ENCODE measurements around the gene APBA2. TPM values are rescaled to one million over a fixed set of nuclear protein-coding genes. Genes with fewer than 3 reads are reported as not detected.

Gene APBA2
- total RNA-seq, 1 experiment from 2014 or later: 11.2 TPM

- Mint-ChIP-seq H3K4me1 (peaks cover 8% of the 10 kb centered on the region), H3K36me3 (peaks cover 17% of the 10 kb centered on the region), H3K4me3 (no peak overlapping the region), H3K27ac (no peak overlapping the region), H3K9me3 (peaks cover 16% of the 10 kb centered on the region), H3K27me3 (ENCODE audit: low read depth) (no peaks in the 10 kb centered on the region)
- CTCF ChIA-PET: interaction anchor here (0.7 to 1.8 kb wide), 5 partner anchors 10 to 153 kb away, joined by 3 to 5 read pairs (median 3); no protein-coding TSS in a partner anchor
- no peak for TF ChIP-seq SOX15 (CRISPR knock-in tag; IDR thresholded peaks at IDR 0.05)
- TF ChIP-seq, protein P1, sequence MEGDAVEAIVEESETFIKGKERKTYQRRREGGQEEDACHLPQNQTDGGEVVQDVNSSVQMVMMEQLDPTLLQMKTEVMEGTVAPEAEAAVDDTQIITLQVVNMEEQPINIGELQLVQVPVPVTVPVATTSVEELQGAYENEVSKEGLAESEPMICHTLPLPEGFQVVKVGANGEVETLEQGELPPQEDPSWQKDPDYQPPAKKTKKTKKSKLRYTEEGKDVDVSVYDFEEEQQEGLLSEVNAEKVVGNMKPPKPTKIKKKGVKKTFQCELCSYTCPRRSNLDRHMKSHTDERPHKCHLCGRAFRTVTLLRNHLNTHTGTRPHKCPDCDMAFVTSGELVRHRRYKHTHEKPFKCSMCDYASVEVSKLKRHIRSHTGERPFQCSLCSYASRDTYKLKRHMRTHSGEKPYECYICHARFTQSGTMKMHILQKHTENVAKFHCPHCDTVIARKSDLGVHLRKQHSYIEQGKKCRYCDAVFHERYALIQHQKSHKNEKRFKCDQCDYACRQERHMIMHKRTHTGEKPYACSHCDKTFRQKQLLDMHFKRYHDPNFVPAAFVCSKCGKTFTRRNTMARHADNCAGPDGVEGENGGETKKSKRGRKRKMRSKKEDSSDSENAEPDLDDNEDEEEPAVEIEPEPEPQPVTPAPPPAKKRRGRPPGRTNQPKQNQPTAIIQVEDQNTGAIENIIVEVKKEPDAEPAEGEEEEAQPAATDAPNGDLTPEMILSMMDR (IDR thresholded peaks at IDR 0.05): no peak
- no peak for TF ChIP-seq FOXP1 (CRISPR knock-in tag; IDR thresholded peaks at IDR 0.05; ENCODE audit: borderline replicate concordance)
- TF ChIP-seq JUN (CRISPR knock-in tag; IDR thresholded peaks at IDR 0.05): no peak
- no peak for TF ChIP-seq KAT7 (CRISPR knock-in tag; IDR thresholded peaks at IDR 0.05; ENCODE audit: borderline replicate concordance)
- no peak for TF ChIP-seq RORB (CRISPR knock-in tag; IDR thresholded peaks at IDR 0.05)
- TF ChIP-seq NR1H2 (CRISPR knock-in tag; IDR thresholded peaks at IDR 0.05): no peak
- TF ChIP-seq ZNF423 (CRISPR knock-in tag; IDR thresholded peaks at IDR 0.05): no peak
- TF ChIP-seq IRF1 (CRISPR knock-in tag; IDR thresholded peaks at IDR 0.05): no peak
- TF ChIP-seq SP1 (CRISPR knock-in tag; conservative IDR thresholded peaks at IDR 0.05): no peak
- TF ChIP-seq, protein P2, sequence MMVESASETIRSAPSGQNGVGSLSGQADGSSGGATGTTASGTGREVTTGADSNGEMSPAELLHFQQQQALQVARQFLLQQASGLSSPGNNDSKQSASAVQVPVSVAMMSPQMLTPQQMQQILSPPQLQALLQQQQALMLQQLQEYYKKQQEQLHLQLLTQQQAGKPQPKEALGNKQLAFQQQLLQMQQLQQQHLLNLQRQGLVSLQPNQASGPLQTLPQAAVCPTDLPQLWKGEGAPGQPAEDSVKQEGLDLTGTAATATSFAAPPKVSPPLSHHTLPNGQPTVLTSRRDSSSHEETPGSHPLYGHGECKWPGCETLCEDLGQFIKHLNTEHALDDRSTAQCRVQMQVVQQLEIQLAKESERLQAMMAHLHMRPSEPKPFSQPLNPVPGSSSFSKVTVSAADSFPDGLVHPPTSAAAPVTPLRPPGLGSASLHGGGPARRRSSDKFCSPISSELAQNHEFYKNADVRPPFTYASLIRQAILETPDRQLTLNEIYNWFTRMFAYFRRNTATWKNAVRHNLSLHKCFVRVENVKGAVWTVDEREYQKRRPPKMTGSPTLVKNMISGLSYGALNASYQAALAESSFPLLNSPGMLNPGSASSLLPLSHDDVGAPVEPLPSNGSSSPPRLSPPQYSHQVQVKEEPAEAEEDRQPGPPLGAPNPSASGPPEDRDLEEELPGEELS (CRISPR knock-in tag; IDR thresholded peaks at IDR 0.05): no peak
- no peak for DNase-seq (ENCODE audit: low spot score)
- ATAC-seq: no peak
- POLR2A ChIA-PET: no interaction called here
Observed at GRCh38 chr15:28946803-28947202, 61.0 kb downstream of the APBA2 start.

GRCh38 chr15:28947221-28947674, 61.5 kb downstream of the APBA2 start:
- Mint-ChIP-seq H3K4me1 (peaks cover 8% of the 10 kb centered on the region), H3K27ac (no peak overlapping the region), H3K4me3 (no peak overlapping the region), H3K9me3 (peaks cover 16% of the 10 kb centered on the region), H3K27me3 (ENCODE audit: low read depth) (no peaks in the 10 kb centered on the region), H3K36me3 (peaks cover 17% of the 10 kb centered on the region)
- TF ChIP-seq, protein P3, sequence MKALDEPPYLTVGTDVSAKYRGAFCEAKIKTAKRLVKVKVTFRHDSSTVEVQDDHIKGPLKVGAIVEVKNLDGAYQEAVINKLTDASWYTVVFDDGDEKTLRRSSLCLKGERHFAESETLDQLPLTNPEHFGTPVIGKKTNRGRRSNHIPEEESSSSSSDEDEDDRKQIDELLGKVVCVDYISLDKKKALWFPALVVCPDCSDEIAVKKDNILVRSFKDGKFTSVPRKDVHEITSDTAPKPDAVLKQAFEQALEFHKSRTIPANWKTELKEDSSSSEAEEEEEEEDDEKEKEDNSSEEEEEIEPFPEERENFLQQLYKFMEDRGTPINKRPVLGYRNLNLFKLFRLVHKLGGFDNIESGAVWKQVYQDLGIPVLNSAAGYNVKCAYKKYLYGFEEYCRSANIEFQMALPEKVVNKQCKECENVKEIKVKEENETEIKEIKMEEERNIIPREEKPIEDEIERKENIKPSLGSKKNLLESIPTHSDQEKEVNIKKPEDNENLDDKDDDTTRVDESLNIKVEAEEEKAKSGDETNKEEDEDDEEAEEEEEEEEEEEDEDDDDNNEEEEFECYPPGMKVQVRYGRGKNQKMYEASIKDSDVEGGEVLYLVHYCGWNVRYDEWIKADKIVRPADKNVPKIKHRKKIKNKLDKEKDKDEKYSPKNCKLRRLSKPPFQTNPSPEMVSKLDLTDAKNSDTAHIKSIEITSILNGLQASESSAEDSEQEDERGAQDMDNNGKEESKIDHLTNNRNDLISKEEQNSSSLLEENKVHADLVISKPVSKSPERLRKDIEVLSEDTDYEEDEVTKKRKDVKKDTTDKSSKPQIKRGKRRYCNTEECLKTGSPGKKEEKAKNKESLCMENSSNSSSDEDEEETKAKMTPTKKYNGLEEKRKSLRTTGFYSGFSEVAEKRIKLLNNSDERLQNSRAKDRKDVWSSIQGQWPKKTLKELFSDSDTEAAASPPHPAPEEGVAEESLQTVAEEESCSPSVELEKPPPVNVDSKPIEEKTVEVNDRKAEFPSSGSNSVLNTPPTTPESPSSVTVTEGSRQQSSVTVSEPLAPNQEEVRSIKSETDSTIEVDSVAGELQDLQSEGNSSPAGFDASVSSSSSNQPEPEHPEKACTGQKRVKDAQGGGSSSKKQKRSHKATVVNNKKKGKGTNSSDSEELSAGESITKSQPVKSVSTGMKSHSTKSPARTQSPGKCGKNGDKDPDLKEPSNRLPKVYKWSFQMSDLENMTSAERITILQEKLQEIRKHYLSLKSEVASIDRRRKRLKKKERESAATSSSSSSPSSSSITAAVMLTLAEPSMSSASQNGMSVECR (CRISPR knock-in tag; IDR thresholded peaks at IDR 0.05; ENCODE audit: borderline replicate concordance): no peak
- no peak for TF ChIP-seq ZNF232 (CRISPR knock-in tag; IDR thresholded peaks at IDR 0.05)
- TF ChIP-seq JAZF1 (CRISPR knock-in tag; IDR thresholded peaks at IDR 0.05): no peak
- TF ChIP-seq TEAD4 (CRISPR knock-in tag; IDR thresholded peaks at IDR 0.05): no peak
- no peak for TF ChIP-seq SP1 (CRISPR knock-in tag; conservative IDR thresholded peaks at IDR 0.05)
- no peak for TF ChIP-seq ATF1 (CRISPR knock-in tag; IDR thresholded peaks at IDR 0.05)
- DNase-seq (ENCODE audit: low spot score) (no peak), ATAC-seq (no peak)
- POLR2A ChIA-PET: no interaction called here
- CTCF ChIA-PET: interaction anchor here (0.7 to 1.8 kb wide), 5 partner anchors 10 to 153 kb away, joined by 3 to 5 read pairs (median 3); no protein-coding TSS in a partner anchor
